Caco-2 (cell line): ENCODE measurements around the gene ERVW-1. TPM values are rescaled to one million over a fixed set of nuclear protein-coding genes. Genes with fewer than 3 reads are reported as not detected.

Experiments
- BruUV-seq: library from RNA; stranded (reverse); fragments of 400-500 nt; replicated peaks from 2 replicates; lab custom pipeline; 2021; lab: Mats Ljungman, UMichigan
- CTCF ChIA-PET: fragments of 300-600 bp; sonication (Branson Sonifier 250); formaldehyde crosslinking; loops from one replicate; lab custom pipeline; 2022; ENCODE audit warnings: antibody characterized with exemption; lab: Charles Lee
- POLR2A ChIA-PET: fragments of 300-600 bp; sonication (Branson Sonifier 250); formaldehyde crosslinking; loops from one replicate; lab custom pipeline; 2022; ENCODE audit warnings: antibody characterized with exemption; lab: Charles Lee
- DNase-seq, 2 experiments: peaks; one replicate each; pipeline versions ENCODE4 v3.0.0 to v3.0.0-alpha.2; 2020 to 2022
- H3K27me3 ChIP-seq: replicated peaks from 2 replicates; pipeline ENCODE4 v1.6.0; 2011; ENCODE audit warnings: low read length; ENCODE audit not compliant: control insufficient read depth, insufficient read depth
- H3K36me3 ChIP-seq: 2 replicates; pipeline ENCODE4 v1.5.1; 2011; ENCODE audit warnings: low read length; ENCODE audit not compliant: control insufficient read depth, insufficient read depth
- H3K4me1 ChIP-seq: fragments of 250-450 bp; sonication (Bioruptor Pico); 2 replicates; pipeline ENCODE4 v1.5.1; 2020; ENCODE audit warnings: mild to moderate bottlenecking
- H3K4me3 ChIP-seq: 2 replicates; pipeline ENCODE4 v1.5.1; 2011; ENCODE audit warnings: low read depth, mild to moderate bottlenecking, control low read depth, low read length
- H3K9me3 ChIP-seq: fragments of 250-450 bp; sonication (Bioruptor Pico); 2 replicates; pipeline ENCODE4 v1.5.1; 2020; ENCODE audit warnings: mild to moderate bottlenecking, moderate library complexity
- H3K27ac Mint-ChIP-seq: one replicate; pipeline ENCODE4 v1.8.0; 2022; ENCODE audit warnings: mixed read lengths; ENCODE audit not compliant: unreplicated experiment
- H3K27me3 Mint-ChIP-seq: one replicate; pipeline ENCODE4 v1.8.0; 2022; ENCODE audit warnings: mixed read lengths; ENCODE audit not compliant: insufficient read depth, unreplicated experiment
- H3K36me3 Mint-ChIP-seq: one replicate; pipeline ENCODE4 v1.8.0; 2022; ENCODE audit warnings: mild to moderate bottlenecking, mixed read lengths; ENCODE audit not compliant: insufficient read depth, unreplicated experiment
- H3K4me1 Mint-ChIP-seq: one replicate; pipeline ENCODE4 v1.8.0; 2022; ENCODE audit warnings: low read depth, mixed read lengths; ENCODE audit not compliant: unreplicated experiment
- H3K4me3 Mint-ChIP-seq: one replicate; pipeline ENCODE4 v1.8.0; 2022; ENCODE audit warnings: mild to moderate bottlenecking, moderate library complexity, mixed read lengths; ENCODE audit not compliant: unreplicated experiment
- H3K9me3 Mint-ChIP-seq: one replicate; pipeline ENCODE4 v1.8.0; 2022; ENCODE audit warnings: mixed read lengths; ENCODE audit not compliant: unreplicated experiment
- intact Hi-C: fragments of 100-400 bp; cut with micrococcal nuclease; formaldehyde crosslinking; loops from one replicate; pipeline ENCODE4 v1.10.0; 2022; ENCODE audit not compliant: unreplicated experiment
- total RNA-seq: library from RNA; stranded (reverse); gene quantifications from 2 replicates; pipeline ENCODE4 v1.2.3, GENCODE V29; 2022
- TF ChIP-seq, protein P1 (sequence below), 2 experiments: fragments of 200-600 bp in 1 of 2; IDR thresholded peaks; 1 replicate in 1 of 2; 2 replicates in 1 of 2; pipeline versions ENCODE4 v1.5.1 to v1.8.0; 2011 to 2022; ENCODE audit warnings: antibody characterized with exemption in 1 of 2, control low read depth in 1 of 2, inconsistent platforms in 1 of 2, low read depth in 1 of 2, low read length in 1 of 2, mild to moderate bottlenecking in 1 of 2, moderate library complexity in 1 of 2; ENCODE audit not compliant: insufficient read depth in 1 of 2, severe bottlenecking in 1 of 2, unreplicated experiment in 1 of 2

The ERVW-1 gene
- total RNA-seq, 1 experiment from 2014 or later: not detected

DNA sequence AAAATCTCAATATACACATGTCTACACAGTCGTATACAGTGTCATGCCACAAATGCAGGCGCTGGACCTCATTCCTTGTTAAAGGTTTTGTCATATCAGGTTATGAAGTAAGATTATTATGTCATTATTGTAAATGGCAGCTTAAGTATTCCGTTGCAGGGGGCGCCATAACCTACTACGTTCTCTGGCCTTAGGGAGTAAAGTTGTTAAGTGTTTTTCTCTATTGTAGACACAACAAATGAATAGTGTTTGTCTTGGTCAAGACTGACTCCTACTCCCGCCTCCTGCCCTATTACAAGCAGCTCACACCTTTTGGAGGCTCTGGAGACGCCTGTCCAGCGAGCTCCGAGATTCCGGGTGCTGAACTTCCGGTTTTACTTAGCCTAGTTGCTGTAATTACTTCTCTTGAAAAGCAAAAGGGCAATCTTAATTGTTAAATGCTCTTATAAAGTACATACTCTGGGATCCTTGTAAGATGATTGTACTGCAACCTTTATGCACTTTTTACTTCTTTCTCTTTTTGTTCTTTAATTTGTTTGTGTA lies 29.5 kb downstream of the ERVW-1 start:
- Mint-ChIP-seq H3K27me3 (no peaks in the 10 kb centered on the region), H3K4me3 (peak overlapping the region; percentile 82), H3K36me3 (peaks cover 33% of the 10 kb centered on the region), H3K9me3 (peaks cover 13% of the 10 kb centered on the region), H3K4me1 (peaks cover 11% of the 10 kb centered on the region), H3K27ac (peak overlapping the region; percentile 86)
- Histone ChIP-seq H3K36me3 (peaks cover 4% of the 10 kb centered on the region; the same call in 1 of the 2 replicates), H3K27me3 (no peaks in the 10 kb centered on the region), H3K9me3 (peaks cover 4% of the 10 kb centered on the region; the same call in 1 of the 2 replicates), H3K4me1 (peaks cover 16% of the 10 kb centered on the region), H3K4me3 (peak overlapping the region; percentile 89)
- intact Hi-C loops: loop anchor here (1.0 to 5.0 kb wide), 4 partner anchors 16 to 566 kb away; partner anchors contain the start of gene MTERF1
- DNase-seq: peak; percentile 60 to 65
- TF ChIP-seq, protein P1, sequence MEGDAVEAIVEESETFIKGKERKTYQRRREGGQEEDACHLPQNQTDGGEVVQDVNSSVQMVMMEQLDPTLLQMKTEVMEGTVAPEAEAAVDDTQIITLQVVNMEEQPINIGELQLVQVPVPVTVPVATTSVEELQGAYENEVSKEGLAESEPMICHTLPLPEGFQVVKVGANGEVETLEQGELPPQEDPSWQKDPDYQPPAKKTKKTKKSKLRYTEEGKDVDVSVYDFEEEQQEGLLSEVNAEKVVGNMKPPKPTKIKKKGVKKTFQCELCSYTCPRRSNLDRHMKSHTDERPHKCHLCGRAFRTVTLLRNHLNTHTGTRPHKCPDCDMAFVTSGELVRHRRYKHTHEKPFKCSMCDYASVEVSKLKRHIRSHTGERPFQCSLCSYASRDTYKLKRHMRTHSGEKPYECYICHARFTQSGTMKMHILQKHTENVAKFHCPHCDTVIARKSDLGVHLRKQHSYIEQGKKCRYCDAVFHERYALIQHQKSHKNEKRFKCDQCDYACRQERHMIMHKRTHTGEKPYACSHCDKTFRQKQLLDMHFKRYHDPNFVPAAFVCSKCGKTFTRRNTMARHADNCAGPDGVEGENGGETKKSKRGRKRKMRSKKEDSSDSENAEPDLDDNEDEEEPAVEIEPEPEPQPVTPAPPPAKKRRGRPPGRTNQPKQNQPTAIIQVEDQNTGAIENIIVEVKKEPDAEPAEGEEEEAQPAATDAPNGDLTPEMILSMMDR (IDR thresholded peaks at IDR 0.05; ENCODE audit: insufficient read depth in 1 of 2, low read depth in 1 of 2, low read length in 1 of 2, severe bottlenecking in 1 of 2, unreplicated experiment in 1 of 2): peak in 1 of 2 experiments; percentile 39
- ChIA-PET POLR2A (interaction anchor here (1.9 to 2.4 kb wide), 5 partner anchors 13 to 202 kb away, joined by 11 to 31 read pairs (median 17); partner anchors contain the start of genes ANKIB1, KRIT1, PEX1 and RBM48), CTCF (interaction anchor here (1.1 to 3.5 kb wide), 9 partner anchors 13 to 618 kb away, joined by 3 to 74 read pairs (median 7); partner anchors contain the start of genes ANKIB1, KRIT1, PEX1 and RBM48)
- TSS peak; percentile 37 for BruUV-seq

DNA sequence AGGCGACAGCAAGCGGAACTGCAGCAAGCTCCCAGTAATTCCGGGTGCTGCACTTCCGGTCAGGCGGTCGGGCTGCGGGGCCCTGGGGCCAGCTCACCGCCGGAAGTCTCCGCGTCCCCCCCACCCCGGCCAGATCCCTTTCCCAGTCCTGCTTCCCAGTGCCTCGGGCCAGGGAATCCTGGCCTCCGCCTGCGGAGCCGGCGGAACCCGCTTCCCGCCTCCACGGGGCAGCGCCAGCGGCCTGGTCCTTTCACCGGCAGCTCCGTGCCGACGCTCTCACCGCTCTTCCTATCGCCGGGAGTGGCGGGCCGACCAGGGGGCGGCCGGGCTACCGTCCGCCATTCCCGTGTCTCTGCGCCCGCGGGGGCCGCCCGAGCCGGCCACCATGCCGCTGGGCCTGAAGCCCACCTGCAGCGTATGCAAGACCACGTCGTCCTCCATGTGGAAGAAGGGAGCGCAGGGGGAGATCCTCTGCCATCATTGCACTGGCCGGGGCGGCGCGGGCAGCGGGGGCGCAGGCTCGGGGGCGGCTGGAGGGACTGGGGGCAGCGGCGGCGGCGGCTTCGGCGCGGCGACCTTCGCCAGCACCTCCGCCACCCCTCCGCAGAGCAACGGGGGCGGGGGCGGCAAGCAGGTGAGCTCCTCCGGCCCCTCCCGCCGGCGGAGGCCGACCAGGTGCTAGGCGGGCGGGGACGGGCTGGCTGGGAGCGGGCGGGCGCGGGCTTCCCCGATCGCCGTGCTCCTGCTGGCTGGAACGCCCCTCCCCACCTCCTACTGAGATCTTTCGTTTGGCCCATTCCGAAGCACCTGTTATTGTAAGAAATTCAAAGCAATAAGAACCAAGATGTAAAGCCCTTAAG lies 30.2 kb downstream of the ERVW-1 start, which contains the start of gene GATAD1:
TSS of gene GATAD1 (plus strand) at position 138 of the 860 bp plus-strand sequence. CDS start at position 386, 248 bp downstream.
- Mint-ChIP-seq H3K9me3 (peaks cover 20% of the 10 kb centered on the region), H3K36me3 (peaks cover 29% of the 10 kb centered on the region), H3K27ac (peak within 1 kb of the TSS; percentile 86), H3K27me3 (no peaks in the 10 kb centered on the region), H3K4me1 (peaks cover 9% of the 10 kb centered on the region), H3K4me3 (peak within 1 kb of the TSS; percentile 82)
- ChIA-PET POLR2A (interaction anchor here (0.6 to 2.4 kb wide), 7 partner anchors 14 to 313 kb away, joined by 3 to 31 read pairs (median 11); partner anchors contain the start of genes ANKIB1, CYP51A1, KRIT1 and PEX1), CTCF (interaction anchor here (0.6 to 3.5 kb wide), 17 partner anchors 13 to 617 kb away, joined by 3 to 74 read pairs (median 4); partner anchors contain the start of genes ANKIB1, CDK6, KRIT1 and MTERF1)
- TF ChIP-seq, protein P1 (IDR thresholded peaks at IDR 0.05; ENCODE audit: insufficient read depth in 1 of 2, low read depth in 1 of 2, low read length in 1 of 2, severe bottlenecking in 1 of 2, unreplicated experiment in 1 of 2): peak in 1 of 2 experiments; percentile 86
- Histone ChIP-seq H3K36me3 (peaks cover 4% of the 10 kb centered on the region; the same call in 1 of the 2 replicates), H3K27me3 (no peaks in the 10 kb centered on the region), H3K9me3 (peaks cover 8% of the 10 kb centered on the region; the same call in 1 of the 2 replicates), H3K4me1 (peaks cover 16% of the 10 kb centered on the region), H3K4me3 (peak within 1 kb of the TSS; percentile 89)
- DNase-seq: peak; percentile 94 to 95
- no TSS peak for BruUV-seq
- intact Hi-C loops: loop anchor here (1.0 to 5.0 kb wide), 7 partner anchors 17 to 565 kb away; partner anchors contain the start of genes CYP51A1 and MTERF1
